Left lung (tissue), 10 donors: ENCODE results near the gene PDE4D. TPM values are rescaled to one million over a fixed set of nuclear protein-coding genes. Genes with fewer than 3 reads are reported as not detected.

ENCODE experiments used
- ATAC-seq: fragments of 200-7000 bp; cut with Tn5 transposase; one replicate; pipeline ENCODE4 v1.9.1; 2020; ENCODE audit warnings: moderate library complexity
- DNase-seq, 4 donors: peaks; one replicate each; pipeline ENCODE4 v3.0.0-alpha.2; 2013 to 2020
- H3K27ac ChIP-seq, 2 donors: fragments of 200-600 bp; sonication (generic) in 1 of 2; one replicate each; pipeline versions ENCODE4 v1.5.0 to v1.8.0; 2020 to 2021
- H3K27me3 ChIP-seq, 2 donors: fragments of 200-600 bp; sonication (generic) in 1 of 2; one replicate each; pipeline versions ENCODE4 v1.5.0 to v1.8.0; 2020 to 2021
- H3K36me3 ChIP-seq, 2 donors: fragments of 200-600 bp; sonication (generic) in 1 of 2; one replicate each; pipeline versions ENCODE4 v1.5.0 to v1.8.0; 2020 to 2021
- H3K4me1 ChIP-seq, 2 donors: fragments of 200-600 bp; one replicate each; pipeline ENCODE4 v1.8.0; 2021
- H3K4me3 ChIP-seq, 2 donors: fragments of 200-600 bp; sonication (generic) in 1 of 2; one replicate each; pipeline versions ENCODE4 v1.5.0 to v1.8.0; 2020 to 2021; ENCODE audit warnings: mild to moderate bottlenecking in 1 of 2
- H3K9me3 ChIP-seq, 2 donors: fragments of 200-600 bp; sonication (generic) in 1 of 2; one replicate each; pipeline versions ENCODE4 v1.5.0 to v1.8.0; 2020 to 2021
- CTCF ChIP-seq, 2 donors: fragments of 200-600 bp; sonication (generic) in 1 of 2; IDR thresholded peaks; one replicate each; pipeline versions ENCODE4 v1.5.0 to v1.8.0; 2021; ENCODE audit warnings: antibody characterized with exemption in 2 of 2
- intact Hi-C, 2 donors: fragments of 100-400 bp; cut with DNase I; formaldehyde crosslinking; loops; one replicate each; pipeline versions ENCODE4 v1.11.2 to v1.14.2; 2022
- polyA plus RNA-seq, 6 donors: library from polyadenylated mRNA; unstranded; fragments of 120-200 nt; gene quantifications; one replicate each; pipeline ENCODE4 v1.2.1, GENCODE V29; 2013; ENCODE audit not compliant: insufficient read length in 6 of 6
- total RNA-seq, 2 donors: library from RNA; stranded (reverse); fragmentation: NEBNext Ultra II Directional; extraction: Animal tissue kit (Norgen Biotek cat#: 25700); gene quantifications; one replicate each; pipeline ENCODE4 v1.2.1, GENCODE V29; 2021
- donor health status: DM: no; HTN: yes; CAD: no.
- donor health status: DM: no; HTN: no; CAD: no.

PDE4D gene
- total and polyA plus RNA-seq, 8 donors, result 21.4 to 57.1 (median 25.4) TPM

DNA sequence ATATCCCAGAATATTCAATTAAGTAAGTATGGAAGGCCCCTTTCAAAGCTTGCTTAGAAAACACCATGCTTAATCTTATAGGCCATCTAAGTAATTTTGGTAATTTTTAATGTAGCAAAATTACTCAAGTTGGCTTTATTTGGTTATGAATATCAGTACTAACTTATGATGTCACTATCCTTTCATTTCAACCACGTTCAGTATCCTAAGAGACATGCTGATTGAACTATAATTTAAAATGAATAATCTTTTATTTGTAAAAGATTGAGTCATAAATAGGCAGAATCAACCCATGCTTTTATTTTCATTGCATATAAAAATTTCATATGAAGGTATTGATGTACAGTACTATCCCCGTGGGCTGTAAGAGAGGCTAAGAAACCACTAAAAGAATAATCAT, 923.7 kb downstream of the PDE4D start:
- Histone ChIP-seq H3K4me3 (no peak overlapping the region), H3K4me1 (no peaks in the 10 kb centered on the region), H3K27ac (no peak overlapping the region), H3K36me3 (peaks cover 0 to 19% of the 10 kb centered on the region in 2 donors), H3K27me3 (no peaks in the 10 kb centered on the region), H3K9me3 (no peaks in the 10 kb centered on the region)
- ATAC-seq (no peak), DNase-seq (no peak)
- TF ChIP-seq CTCF (IDR thresholded peaks at IDR 0.05), result no peak
- intact Hi-C loops, result no loop called here

GRCh38 chr5:58969253-58969652, 924.3 kb downstream of the PDE4D start:
- no peak for ATAC-seq
- no peaks in the 10 kb centered on the region for H3K4me1 ChIP-seq

GRCh38 chr5:58968350-58968749, 925.2 kb downstream of the PDE4D start:
- no peak overlapping the region for H3K4me3 ChIP-seq
- DNase-seq (no peak), ATAC-seq (no peak)
- TF ChIP-seq CTCF (IDR thresholded peaks at IDR 0.05), result no peak
- H3K27me3 ChIP-seq, result no peaks in the 10 kb centered on the region
- H3K27ac ChIP-seq, result no peak overlapping the region
- peaks cover 0 to 5% of the 10 kb centered on the region in 2 donors for H3K36me3 ChIP-seq
- intact Hi-C loops, result no loop called here
- no peaks in the 10 kb centered on the region for H3K4me1 ChIP-seq
- H3K9me3 ChIP-seq, result no peaks in the 10 kb centered on the region

More at GRCh38 chr5:58969253-58969652, 924.3 kb downstream of the PDE4D start:
- H3K36me3 ChIP-seq, result peaks cover 0 to 14% of the 10 kb centered on the region in 2 donors
- no peaks in the 10 kb centered on the region for H3K9me3 ChIP-seq
- no peak overlapping the region for H3K27ac ChIP-seq
- TF ChIP-seq CTCF (IDR thresholded peaks at IDR 0.05), result no peak
- no peak for DNase-seq
- no peaks in the 10 kb centered on the region for H3K27me3 ChIP-seq
- H3K4me3 ChIP-seq, result no peak overlapping the region
- intact Hi-C loops, result no loop called here

GRCh38 chr5:58967597-58968281, 925.8 kb downstream of the PDE4D start:
- H3K27me3 ChIP-seq, result no peaks in the 10 kb centered on the region
- H3K27ac ChIP-seq, result no peak overlapping the region
- no peak for TF ChIP-seq CTCF (IDR thresholded peaks at IDR 0.05)
- H3K4me1 ChIP-seq, result no peaks in the 10 kb centered on the region
- ATAC-seq (no peak), DNase-seq (no peak)
- H3K4me3 ChIP-seq, result no peak overlapping the region
- H3K9me3 ChIP-seq, result no peaks in the 10 kb centered on the region
- no peaks in the 10 kb centered on the region for H3K36me3 ChIP-seq
- intact Hi-C loops, result no loop called here

DNA sequence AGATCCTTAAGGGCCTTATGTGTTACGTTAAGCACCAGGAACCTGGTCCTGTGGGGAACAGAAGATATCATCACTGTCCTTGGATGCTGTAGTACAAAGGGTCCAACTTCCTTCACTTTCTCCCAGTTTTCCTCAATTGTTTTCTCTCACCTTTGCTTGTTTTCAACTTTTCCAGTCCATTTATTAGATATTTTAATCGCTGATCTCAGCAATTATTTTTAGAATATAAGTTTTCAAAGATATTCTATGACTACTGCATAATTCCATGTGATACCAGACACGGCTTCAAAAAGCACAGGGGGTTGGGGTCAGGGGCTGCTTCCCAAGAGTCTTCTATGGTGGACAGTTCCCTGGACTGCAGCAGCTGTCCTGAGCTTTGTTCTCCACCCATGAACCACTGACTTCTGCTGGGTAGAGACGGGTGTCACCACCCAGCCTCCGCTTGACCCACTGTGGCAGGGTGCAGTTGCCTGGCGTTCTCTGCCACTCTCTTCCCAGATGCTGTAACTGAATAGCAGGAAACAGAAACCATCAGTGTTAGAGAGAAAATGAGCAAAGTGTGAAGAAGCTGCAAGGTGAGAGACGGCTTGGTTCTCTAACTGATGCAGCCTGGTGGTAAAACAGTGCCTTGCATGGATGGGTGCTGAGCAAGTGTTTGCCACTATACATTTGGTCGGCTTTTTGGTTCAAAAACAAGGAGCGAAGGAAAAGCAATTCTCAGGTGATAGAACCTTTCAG, 927.7 kb downstream of the PDE4D start:
- DNase-seq, result peak in 1 of 4 donors; percentile 30
- Histone ChIP-seq H3K27ac (no peak overlapping the region), H3K36me3 (no peaks in the 10 kb centered on the region), H3K27me3 (no peaks in the 10 kb centered on the region), H3K4me1 (no peaks in the 10 kb centered on the region), H3K4me3 (no peak overlapping the region), H3K9me3 (no peaks in the 10 kb centered on the region)
- no peak for TF ChIP-seq CTCF (IDR thresholded peaks at IDR 0.05)
- intact Hi-C loops, result no loop called here
- ATAC-seq, result no peak
